ENCODE measurements around the gene PPP1R12B. TPM values are rescaled to one million over a fixed set of nuclear protein-coding genes. Genes with fewer than 3 reads are reported as not detected.
"Not testable (repeated sequence)": the region's sequence is repeated elsewhere in the genome, so short reads cannot be mapped to it uniquely, and the experiment has no call there.

PPP1R12B gene
- total RNA-seq, 1 donor from 2014 or later = 44.9 TPM

DNA sequence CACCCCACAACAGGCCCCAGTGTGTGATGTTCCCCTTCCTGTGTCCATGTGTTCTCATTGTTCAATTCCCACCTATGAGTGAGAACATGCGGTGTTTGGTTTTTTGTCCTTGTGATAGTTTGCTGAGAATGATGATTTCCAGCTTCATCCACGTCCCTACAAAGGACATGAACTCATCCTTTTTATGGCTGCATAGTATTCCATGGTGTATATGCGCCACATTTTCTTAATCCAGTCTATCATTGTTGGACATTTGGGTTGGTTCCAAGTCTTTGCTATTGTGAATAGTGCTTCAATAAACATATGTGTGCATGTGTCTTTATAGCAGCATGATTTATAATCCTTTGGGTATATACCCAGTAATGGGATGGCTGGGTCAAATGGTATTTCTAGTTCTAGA, 118.9 kb downstream of the PPP1R12B start:
- not testable (repeated sequence) for H3K36me3 Mint-ChIP-seq (ENCODE audit: insufficient read depth); DNase-seq (ENCODE audit: low spot score, unreplicated experiment); H3K4me3 Mint-ChIP-seq (ENCODE audit: low read depth); H3K9me3 Mint-ChIP-seq (ENCODE audit: low read depth); H3K27ac Mint-ChIP-seq; H3K27me3 Mint-ChIP-seq
- H3K4me1 Mint-ChIP-seq (ENCODE audit: low read depth) = peaks cover 34% of the 10 kb centered on the region

DNA sequence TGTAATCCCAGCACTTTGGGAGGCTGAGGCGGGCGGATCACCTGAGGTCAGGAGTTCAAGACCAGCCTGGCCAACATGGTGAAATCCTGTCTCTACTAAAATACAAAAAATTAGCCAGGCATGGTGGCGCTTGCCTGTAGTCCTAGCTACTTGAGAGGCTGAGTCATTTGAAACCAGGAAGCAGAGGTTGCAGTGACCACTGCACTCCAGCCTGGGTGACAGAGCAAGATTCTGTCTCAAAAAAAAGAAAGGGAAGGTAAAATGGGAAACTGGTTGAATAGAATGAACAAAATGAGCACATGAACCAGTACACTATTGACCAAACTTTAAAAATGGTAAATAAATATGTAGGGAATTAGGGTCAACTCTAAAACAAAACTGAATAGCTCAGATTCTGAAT, 120.2 kb downstream of the PPP1R12B start:
- DNase-seq (ENCODE audit: low spot score, unreplicated experiment); H3K9me3 Mint-ChIP-seq (ENCODE audit: low read depth); H3K4me3 Mint-ChIP-seq (ENCODE audit: low read depth); H3K27me3 Mint-ChIP-seq; H3K36me3 Mint-ChIP-seq (ENCODE audit: insufficient read depth); H3K27ac Mint-ChIP-seq: not testable (repeated sequence)
- H3K4me1 Mint-ChIP-seq (ENCODE audit: low read depth) = peaks cover 25% of the 10 kb centered on the region

DNA sequence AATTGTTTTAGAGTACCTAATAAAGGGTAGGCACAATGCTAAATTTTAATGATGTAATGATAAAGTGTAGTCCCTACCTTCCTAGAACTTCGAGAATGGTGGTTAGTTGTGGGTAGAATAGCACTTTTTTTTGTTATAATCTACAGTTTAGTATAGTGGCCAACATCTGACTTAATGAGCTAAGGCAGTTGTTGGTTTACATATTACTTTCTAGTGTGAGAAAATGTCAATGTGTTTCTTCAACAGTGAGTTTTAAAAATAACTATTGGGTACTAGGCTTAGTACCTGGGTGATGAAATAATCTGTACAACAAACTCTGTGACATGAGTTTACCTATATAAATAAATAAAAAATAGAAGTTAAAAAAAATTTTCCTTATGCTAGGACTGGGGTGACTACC, 120.6 kb downstream of the PPP1R12B start:
- H3K27ac Mint-ChIP-seq; H3K9me3 Mint-ChIP-seq (ENCODE audit: low read depth); H3K36me3 Mint-ChIP-seq (ENCODE audit: insufficient read depth); H3K4me3 Mint-ChIP-seq (ENCODE audit: low read depth); H3K27me3 Mint-ChIP-seq; DNase-seq (ENCODE audit: low spot score, unreplicated experiment): not testable (repeated sequence)
- peaks cover 21% of the 10 kb centered on the region for H3K4me1 Mint-ChIP-seq (ENCODE audit: low read depth)

DNA sequence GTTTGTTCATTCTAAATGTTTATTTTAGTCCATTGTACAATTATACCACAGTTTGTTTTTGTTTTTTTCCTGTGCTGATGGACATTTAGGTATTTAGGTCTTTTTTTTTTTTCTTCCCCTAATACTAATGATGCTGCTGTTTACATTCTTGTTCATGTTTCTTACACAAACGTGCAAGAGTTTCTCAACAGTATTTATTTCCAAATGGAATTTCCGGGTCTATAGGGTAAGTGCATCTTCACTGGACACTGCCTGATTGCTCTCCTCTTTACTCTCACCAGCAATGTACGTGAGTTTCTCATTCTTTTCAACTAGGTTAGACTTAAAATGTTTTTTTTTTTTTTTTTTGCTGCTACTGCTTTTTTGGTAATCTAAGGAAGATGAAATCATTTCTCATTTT, 122.7 kb downstream of the PPP1R12B start:
- TF ChIP-seq, protein P1, sequence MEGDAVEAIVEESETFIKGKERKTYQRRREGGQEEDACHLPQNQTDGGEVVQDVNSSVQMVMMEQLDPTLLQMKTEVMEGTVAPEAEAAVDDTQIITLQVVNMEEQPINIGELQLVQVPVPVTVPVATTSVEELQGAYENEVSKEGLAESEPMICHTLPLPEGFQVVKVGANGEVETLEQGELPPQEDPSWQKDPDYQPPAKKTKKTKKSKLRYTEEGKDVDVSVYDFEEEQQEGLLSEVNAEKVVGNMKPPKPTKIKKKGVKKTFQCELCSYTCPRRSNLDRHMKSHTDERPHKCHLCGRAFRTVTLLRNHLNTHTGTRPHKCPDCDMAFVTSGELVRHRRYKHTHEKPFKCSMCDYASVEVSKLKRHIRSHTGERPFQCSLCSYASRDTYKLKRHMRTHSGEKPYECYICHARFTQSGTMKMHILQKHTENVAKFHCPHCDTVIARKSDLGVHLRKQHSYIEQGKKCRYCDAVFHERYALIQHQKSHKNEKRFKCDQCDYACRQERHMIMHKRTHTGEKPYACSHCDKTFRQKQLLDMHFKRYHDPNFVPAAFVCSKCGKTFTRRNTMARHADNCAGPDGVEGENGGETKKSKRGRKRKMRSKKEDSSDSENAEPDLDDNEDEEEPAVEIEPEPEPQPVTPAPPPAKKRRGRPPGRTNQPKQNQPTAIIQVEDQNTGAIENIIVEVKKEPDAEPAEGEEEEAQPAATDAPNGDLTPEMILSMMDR (IDR thresholded peaks at IDR 0.05; ENCODE audit: unreplicated experiment) = no peak
- Mint-ChIP-seq H3K4me1 (ENCODE audit: low read depth) (peaks cover 5% of the 10 kb centered on the region), H3K27me3 (no peaks in the 10 kb centered on the region), H3K9me3 (ENCODE audit: low read depth) (no peaks in the 10 kb centered on the region), H3K4me3 (ENCODE audit: low read depth) (no peak overlapping the region), H3K36me3 (ENCODE audit: insufficient read depth) (peaks cover 2% of the 10 kb centered on the region), H3K27ac (no peak overlapping the region)
- no peak for DNase-seq (ENCODE audit: low spot score, unreplicated experiment)

DNA sequence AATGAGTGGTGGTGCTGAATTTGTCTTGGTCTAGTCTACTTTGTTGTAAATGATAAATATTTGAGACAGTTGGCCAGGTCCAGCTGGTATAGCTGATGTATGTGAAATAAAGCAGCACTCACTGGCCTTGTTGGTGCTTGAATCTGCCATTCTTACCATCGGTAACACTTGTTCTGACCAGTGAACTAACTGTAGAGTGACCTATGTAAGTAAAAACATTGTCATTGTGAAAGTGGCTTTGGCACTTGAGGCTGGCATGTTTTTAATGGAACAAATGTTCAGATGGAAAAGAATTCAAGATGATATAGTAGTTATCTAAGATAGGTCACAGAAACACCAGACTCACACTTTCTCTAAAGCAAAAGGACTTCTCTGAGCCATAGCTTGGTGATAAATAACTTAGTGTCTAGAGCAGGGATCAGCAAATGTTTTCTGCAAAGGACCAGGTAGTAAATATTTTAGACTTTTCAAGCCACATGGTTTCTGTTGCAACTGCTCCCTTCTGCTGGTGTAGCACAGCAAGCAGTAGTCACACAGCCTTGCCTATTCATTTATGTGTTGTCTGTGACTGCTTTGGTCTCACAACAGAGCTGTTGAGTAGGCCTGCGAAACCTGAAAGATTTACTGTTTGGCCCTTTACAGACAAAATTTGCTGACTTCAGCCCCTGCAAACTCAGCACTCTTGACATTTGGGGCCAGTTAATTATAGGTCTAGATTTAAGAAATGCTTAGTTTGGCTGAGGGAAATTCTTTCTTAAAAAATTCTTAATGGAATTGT, 124.0 kb downstream of the PPP1R12B start:
- H3K4me3 Mint-ChIP-seq (ENCODE audit: low read depth); H3K27ac Mint-ChIP-seq; H3K36me3 Mint-ChIP-seq (ENCODE audit: insufficient read depth); H3K27me3 Mint-ChIP-seq; DNase-seq (ENCODE audit: low spot score, unreplicated experiment); H3K4me1 Mint-ChIP-seq (ENCODE audit: low read depth); H3K9me3 Mint-ChIP-seq (ENCODE audit: low read depth): not testable (repeated sequence)

DNA sequence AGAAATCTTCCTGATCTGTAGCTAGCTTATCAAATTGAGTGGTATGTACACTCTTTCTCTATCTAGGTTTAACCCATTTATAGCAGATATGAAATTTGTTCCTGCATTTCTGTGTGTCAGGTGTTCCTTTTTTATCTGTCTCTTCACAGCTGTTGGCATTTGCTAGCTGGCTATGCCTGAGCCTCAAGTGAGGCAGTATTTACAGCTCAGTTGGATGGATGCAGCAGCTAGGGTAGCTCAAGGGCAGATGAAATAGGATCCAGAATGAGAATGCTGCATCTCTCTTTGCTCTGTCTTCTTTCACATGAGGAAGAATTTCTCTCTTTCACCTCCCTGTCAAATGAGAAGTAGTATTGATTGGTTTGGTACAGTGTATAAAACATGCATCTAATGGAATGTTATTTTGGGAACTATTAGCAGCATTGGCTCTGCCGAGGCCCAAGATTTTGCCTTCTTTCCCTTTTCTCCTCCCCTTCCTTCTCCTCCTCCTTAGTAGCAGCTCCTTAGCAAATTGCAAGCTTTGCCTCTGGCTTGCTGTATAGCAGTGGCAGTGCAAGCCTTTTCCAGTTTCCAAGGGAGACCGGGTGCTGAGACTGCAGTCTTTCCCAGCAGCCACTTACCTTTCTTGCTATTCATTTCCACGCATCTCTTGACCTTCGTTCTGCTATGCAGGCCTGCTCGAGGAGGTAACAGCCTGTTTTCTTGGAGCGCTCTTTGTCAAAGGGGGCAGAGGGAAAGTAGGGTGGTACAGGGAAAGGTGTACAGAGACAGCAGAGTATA, 125.0 kb downstream of the PPP1R12B start:
- H3K9me3 Mint-ChIP-seq (ENCODE audit: low read depth); H3K27ac Mint-ChIP-seq; H3K36me3 Mint-ChIP-seq (ENCODE audit: insufficient read depth); DNase-seq (ENCODE audit: low spot score, unreplicated experiment); H3K27me3 Mint-ChIP-seq; H3K4me1 Mint-ChIP-seq (ENCODE audit: low read depth); H3K4me3 Mint-ChIP-seq (ENCODE audit: low read depth): not testable (repeated sequence)

DNA sequence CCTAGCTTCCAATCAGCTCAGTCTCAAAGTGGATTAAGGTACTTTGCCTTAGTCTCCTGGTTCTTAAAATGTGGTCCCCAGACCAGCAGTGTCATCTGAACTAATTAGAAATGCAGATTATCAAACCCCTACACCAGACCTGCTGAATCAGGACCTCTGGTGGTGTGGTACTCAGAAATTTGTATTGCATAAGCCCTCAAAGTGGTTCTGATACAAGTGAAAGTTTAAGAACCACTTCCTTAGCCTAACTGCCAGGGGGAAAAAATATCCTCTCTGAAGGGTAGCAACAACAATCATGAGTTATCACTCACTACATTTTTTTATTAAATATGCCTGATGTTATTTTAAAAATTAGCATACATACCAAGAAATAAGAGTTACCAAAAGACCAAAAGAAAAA, 131.2 kb downstream of the PPP1R12B start:
- H3K27ac Mint-ChIP-seq; H3K4me3 Mint-ChIP-seq (ENCODE audit: low read depth); DNase-seq (ENCODE audit: low spot score, unreplicated experiment); H3K27me3 Mint-ChIP-seq; H3K4me1 Mint-ChIP-seq (ENCODE audit: low read depth): not testable (repeated sequence)
- Mint-ChIP-seq H3K9me3 (ENCODE audit: low read depth) (peaks cover 12% of the 10 kb centered on the region), H3K36me3 (ENCODE audit: insufficient read depth) (peaks cover 18% of the 10 kb centered on the region)

DNA sequence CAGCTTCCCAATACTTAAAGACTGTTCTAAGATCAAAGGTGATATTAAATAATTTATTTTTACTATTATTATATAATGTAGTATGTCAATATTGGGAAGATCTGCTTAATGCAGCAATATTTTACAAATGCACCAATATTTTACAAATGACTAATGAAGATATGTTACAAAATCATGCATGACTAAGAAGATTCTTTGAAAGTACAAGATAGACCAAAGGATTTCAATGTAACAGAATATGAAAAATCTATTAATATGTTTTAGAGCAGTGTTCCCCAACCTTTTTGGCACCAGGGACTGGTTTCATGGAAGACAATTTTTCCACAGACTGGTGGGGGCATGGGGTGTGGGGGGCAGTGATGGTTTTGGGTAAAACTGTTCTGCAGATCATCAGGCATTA, 132.1 kb downstream of the PPP1R12B start:
- H3K27ac Mint-ChIP-seq; H3K4me3 Mint-ChIP-seq (ENCODE audit: low read depth); H3K4me1 Mint-ChIP-seq (ENCODE audit: low read depth); H3K27me3 Mint-ChIP-seq; DNase-seq (ENCODE audit: low spot score, unreplicated experiment): not testable (repeated sequence)
- Mint-ChIP-seq H3K9me3 (ENCODE audit: low read depth) (peaks cover 12% of the 10 kb centered on the region), H3K36me3 (ENCODE audit: insufficient read depth) (peaks cover 24% of the 10 kb centered on the region)

DNA sequence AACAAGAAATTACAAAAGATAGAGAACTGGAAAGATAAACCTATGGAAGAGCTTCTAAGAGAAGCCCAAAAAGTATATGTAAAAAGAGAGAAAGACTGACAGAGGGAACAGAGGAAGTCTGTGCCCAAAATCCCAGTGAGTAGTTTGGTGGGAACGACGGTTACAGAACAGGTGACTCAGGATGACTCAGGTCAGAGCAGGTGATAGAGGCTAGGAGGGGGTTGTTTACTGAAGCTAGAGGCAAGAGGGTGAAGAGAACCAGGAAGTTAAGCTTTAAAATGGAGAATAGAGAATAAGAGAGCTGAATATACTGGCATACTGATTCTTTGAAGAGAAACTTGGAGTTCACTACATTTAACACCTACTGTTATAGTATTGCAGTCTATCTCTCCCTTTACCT, 134.9 kb downstream of the PPP1R12B start:
- H3K4me3 Mint-ChIP-seq (ENCODE audit: low read depth); DNase-seq (ENCODE audit: low spot score, unreplicated experiment); H3K27ac Mint-ChIP-seq; H3K4me1 Mint-ChIP-seq (ENCODE audit: low read depth); H3K27me3 Mint-ChIP-seq: not testable (repeated sequence)
- H3K36me3 Mint-ChIP-seq (ENCODE audit: insufficient read depth) = peaks cover 33% of the 10 kb centered on the region
- peaks cover 12% of the 10 kb centered on the region for H3K9me3 Mint-ChIP-seq (ENCODE audit: low read depth)

DNA sequence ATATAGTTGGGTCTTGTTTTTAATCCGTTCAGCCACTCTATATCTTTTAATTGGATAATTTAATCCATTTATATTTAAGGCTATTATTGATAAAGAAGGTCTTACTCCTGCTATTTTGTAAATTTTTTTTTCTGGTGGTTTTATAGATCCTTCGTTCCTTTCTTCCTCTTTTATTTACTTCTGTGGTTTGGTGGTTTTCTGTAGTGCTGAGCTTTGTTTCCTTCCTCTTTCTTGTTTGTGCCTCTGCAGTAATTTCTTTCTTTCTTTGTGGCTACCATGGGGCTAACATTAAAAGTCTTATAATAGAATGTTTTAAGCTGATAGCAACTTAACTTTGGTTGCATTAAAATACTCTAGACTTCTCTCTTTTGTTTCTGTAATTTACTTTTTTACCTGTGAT, 135.5 kb downstream of the PPP1R12B start:
- peaks cover 38% of the 10 kb centered on the region for H3K36me3 Mint-ChIP-seq (ENCODE audit: insufficient read depth)
- H3K4me3 Mint-ChIP-seq (ENCODE audit: low read depth); H3K27me3 Mint-ChIP-seq; H3K4me1 Mint-ChIP-seq (ENCODE audit: low read depth); DNase-seq (ENCODE audit: low spot score, unreplicated experiment): not testable (repeated sequence)
- H3K27ac Mint-ChIP-seq = peak overlapping the region; percentile 39
- H3K9me3 Mint-ChIP-seq (ENCODE audit: low read depth) = peaks cover 12% of the 10 kb centered on the region

DNA sequence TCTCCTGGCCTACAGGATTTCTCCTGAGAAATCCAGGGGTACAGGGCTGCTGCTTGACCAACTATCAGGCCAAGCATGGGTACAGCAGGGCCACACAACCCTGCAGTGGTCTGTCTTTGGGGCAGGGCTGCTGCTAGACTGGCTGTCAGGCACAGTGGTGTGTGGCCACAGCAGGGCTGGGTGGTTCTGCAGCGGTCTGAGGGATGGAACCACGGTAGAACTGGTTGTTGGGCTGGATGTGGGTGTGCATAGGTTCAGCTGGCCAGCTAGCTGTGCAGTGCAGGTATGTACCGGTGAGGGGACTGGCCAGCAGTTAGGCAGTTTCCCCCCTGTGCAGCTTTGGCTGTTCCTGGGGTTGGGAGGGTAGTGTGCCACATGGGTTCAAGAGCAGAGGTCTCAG, 136.3 kb downstream of the PPP1R12B start:
- H3K9me3 Mint-ChIP-seq (ENCODE audit: low read depth) = peaks cover 12% of the 10 kb centered on the region

DNA sequence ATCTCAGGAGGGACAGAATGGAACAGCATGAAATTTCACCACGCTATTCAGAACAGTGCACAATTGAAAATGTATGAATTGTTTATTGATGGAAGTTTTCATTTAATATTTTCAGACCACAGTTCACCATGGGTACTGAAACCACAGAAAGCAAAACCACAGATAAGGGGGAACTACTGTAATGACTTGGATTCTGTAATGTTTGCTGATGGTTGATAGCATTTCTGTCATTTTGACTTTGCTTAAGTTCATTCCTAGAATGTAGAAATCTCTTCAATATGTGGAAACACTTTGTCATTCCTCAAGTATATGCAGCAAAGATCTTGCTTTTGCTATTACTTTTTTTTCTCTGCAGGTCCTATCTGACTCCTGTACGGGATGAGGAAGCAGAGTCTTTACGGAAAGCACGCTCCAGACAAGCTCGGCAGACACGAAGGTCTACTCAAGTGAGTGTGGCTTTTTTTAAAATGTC, 139.7 kb downstream of the PPP1R12B start:
- H3K27me3 Mint-ChIP-seq; H3K4me1 Mint-ChIP-seq (ENCODE audit: low read depth); DNase-seq (ENCODE audit: low spot score, unreplicated experiment); H3K27ac Mint-ChIP-seq; H3K4me3 Mint-ChIP-seq (ENCODE audit: low read depth): not testable (repeated sequence)
- Mint-ChIP-seq H3K36me3 (ENCODE audit: insufficient read depth) (peaks cover 41% of the 10 kb centered on the region), H3K9me3 (ENCODE audit: low read depth) (peaks cover 11% of the 10 kb centered on the region)

More for the DNA sequence above, 136.3 kb downstream of the PPP1R12B start:
- H3K27me3 Mint-ChIP-seq; DNase-seq (ENCODE audit: low spot score, unreplicated experiment); H3K4me3 Mint-ChIP-seq (ENCODE audit: low read depth); H3K27ac Mint-ChIP-seq; H3K4me1 Mint-ChIP-seq (ENCODE audit: low read depth): not testable (repeated sequence)
- H3K36me3 Mint-ChIP-seq (ENCODE audit: insufficient read depth) = peaks cover 42% of the 10 kb centered on the region

Measured in progenitor cell of endocrine pancreas (in vitro differentiated cells).